PFSK-1 (cell line): ENCODE data around the gene TREX2.

Experiments used
- FOXP2 ChIP-seq: optimal IDR thresholded peaks from 2 replicates; pipeline ENCODE3; 2011; ENCODE audit warnings: borderline replicate concordance, control low read depth, inconsistent platforms; ENCODE audit not compliant: insufficient read depth; ENCODE audit errors: extremely low read length, extremely low read depth
- POLR2AphosphoS5 ChIP-seq: IDR thresholded peaks from 2 replicates; pipeline ENCODE4 v1.6.1; 2012; ENCODE audit warnings: low read depth, mild to moderate bottlenecking, control low read depth, low read length, moderate library complexity
- SIN3A ChIP-seq: IDR thresholded peaks from 2 replicates; pipeline ENCODE4 v1.6.1; 2012; ENCODE audit warnings: mild to moderate bottlenecking, low read length, moderate library complexity, borderline replicate concordance; ENCODE audit not compliant: insufficient read depth
- TAF1 ChIP-seq: IDR thresholded peaks from 2 replicates; pipeline ENCODE4 v1.6.1; 2012; ENCODE audit warnings: low read length, control low read depth, borderline replicate concordance; ENCODE audit not compliant: insufficient read depth
- TF ChIP-seq, protein P1 (sequence below), 2 experiments: IDR thresholded peaks; 2 replicates each; pipeline versions ENCODE4 v1.6.1 to v1.8.0; 2011 to 2012; ENCODE audit warnings: low read depth in 2 of 2, low read length in 2 of 2, control low read depth in 1 of 2, inconsistent platforms in 1 of 2, mild to moderate bottlenecking in 1 of 2, moderate library complexity in 1 of 2; ENCODE audit not compliant: insufficient read depth in 1 of 2

TREX2 gene

GRCh38 chrX:153493085-153493484 is 47.2 kb upstream of the TREX2 start:
- TF ChIP-seq POLR2AphosphoS5: no peak
- no peak for TF ChIP-seq SIN3A
- TF ChIP-seq FOXP2: no peak
- TF ChIP-seq, protein P1, sequence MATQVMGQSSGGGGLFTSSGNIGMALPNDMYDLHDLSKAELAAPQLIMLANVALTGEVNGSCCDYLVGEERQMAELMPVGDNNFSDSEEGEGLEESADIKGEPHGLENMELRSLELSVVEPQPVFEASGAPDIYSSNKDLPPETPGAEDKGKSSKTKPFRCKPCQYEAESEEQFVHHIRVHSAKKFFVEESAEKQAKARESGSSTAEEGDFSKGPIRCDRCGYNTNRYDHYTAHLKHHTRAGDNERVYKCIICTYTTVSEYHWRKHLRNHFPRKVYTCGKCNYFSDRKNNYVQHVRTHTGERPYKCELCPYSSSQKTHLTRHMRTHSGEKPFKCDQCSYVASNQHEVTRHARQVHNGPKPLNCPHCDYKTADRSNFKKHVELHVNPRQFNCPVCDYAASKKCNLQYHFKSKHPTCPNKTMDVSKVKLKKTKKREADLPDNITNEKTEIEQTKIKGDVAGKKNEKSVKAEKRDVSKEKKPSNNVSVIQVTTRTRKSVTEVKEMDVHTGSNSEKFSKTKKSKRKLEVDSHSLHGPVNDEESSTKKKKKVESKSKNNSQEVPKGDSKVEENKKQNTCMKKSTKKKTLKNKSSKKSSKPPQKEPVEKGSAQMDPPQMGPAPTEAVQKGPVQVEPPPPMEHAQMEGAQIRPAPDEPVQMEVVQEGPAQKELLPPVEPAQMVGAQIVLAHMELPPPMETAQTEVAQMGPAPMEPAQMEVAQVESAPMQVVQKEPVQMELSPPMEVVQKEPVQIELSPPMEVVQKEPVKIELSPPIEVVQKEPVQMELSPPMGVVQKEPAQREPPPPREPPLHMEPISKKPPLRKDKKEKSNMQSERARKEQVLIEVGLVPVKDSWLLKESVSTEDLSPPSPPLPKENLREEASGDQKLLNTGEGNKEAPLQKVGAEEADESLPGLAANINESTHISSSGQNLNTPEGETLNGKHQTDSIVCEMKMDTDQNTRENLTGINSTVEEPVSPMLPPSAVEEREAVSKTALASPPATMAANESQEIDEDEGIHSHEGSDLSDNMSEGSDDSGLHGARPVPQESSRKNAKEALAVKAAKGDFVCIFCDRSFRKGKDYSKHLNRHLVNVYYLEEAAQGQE (IDR thresholded peaks at IDR 0.05; ENCODE audit: insufficient read depth in 1 of 2, low read depth in 2 of 2, low read length in 2 of 2): no peak
- TF ChIP-seq TAF1: no peak

DNA sequence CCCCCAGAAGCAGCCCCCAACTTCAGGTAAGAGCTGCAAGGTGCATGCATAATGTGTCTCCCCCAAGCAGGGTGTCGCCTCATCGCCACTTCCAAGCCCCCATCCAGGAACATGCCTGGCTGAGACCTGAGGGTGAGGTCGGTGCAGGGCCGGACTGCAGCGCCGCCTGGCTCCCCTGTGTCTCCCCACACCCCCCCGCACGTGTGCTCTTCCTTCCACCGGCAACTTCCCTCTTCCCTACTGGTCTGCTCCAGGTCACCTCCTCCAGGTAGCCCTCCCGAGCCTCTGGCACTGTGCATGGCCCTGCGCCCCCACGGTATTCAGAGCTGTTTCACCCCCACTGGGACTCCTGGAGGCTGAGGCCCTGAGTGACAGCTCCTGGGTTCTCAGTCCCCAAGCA is 46.7 kb upstream of the TREX2 start:
- TF ChIP-seq TAF1 (no peak), SIN3A (no peak), FOXP2 (no peak), POLR2AphosphoS5 (no peak)
- TF ChIP-seq, protein P1 (IDR thresholded peaks at IDR 0.05; ENCODE audit: insufficient read depth in 1 of 2, low read depth in 2 of 2, low read length in 2 of 2): no peak

DNA sequence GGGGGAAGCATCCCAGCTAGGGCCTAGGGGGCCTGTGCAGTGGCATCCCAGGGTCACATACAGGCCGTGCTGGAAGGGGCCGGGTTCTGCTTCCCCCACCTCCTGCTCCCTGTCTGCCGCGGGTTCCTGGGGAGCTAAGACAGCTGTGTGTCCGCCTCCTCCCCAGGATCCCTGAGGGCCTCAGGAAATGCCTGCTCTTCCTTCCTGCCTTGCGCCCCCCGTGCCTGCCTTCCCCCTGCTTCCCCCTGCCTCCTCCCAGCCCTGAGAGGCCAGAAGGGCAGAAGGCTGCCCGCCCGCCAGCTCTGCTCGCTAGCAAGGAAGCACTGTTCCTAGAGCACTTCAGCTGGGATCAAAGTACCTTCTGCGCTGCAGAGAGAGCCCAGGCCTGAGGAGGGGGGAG is 46.1 kb upstream of the TREX2 start:
- no peak for TF ChIP-seq FOXP2
- TF ChIP-seq SIN3A: no peak
- TF ChIP-seq, protein P1 (IDR thresholded peaks at IDR 0.05; ENCODE audit: insufficient read depth in 1 of 2, low read depth in 2 of 2, low read length in 2 of 2): no peak
- no peak for TF ChIP-seq TAF1
- TF ChIP-seq POLR2AphosphoS5: no peak

DNA sequence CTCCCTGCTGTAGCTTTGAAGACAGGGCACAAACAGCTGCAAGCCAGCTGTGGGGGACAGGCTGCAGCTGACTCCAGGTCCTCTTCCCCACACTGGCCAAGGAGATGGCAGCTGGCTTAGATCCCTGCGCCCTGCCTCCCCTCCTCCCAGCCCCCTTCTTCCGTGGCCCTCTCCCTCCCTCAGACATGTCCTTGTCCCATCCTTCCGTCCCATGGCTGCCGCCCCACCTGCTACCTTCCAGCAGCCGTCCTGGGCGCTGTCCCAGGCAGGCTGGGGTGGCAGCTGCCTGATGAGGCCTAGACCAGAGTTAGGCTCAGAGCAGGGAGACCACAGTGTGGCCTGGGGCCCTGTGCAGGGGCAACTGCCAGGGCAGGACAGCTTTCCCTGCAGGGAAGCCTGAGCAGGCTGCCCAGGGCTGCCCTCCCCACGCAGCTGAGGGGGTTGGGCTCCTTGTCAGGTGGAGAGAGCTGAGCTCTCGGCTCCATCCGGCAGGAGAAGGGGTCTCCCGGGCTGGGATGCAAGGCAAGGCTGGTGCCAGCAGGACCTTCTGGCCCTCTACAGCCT is 45.6 kb upstream of the TREX2 start:
- TF ChIP-seq, protein P1 (IDR thresholded peaks at IDR 0.05; ENCODE audit: insufficient read depth in 1 of 2, low read depth in 2 of 2, low read length in 2 of 2): no peak
- TF ChIP-seq POLR2AphosphoS5 (no peak), FOXP2 (no peak), SIN3A (no peak), TAF1 (no peak)

DNA sequence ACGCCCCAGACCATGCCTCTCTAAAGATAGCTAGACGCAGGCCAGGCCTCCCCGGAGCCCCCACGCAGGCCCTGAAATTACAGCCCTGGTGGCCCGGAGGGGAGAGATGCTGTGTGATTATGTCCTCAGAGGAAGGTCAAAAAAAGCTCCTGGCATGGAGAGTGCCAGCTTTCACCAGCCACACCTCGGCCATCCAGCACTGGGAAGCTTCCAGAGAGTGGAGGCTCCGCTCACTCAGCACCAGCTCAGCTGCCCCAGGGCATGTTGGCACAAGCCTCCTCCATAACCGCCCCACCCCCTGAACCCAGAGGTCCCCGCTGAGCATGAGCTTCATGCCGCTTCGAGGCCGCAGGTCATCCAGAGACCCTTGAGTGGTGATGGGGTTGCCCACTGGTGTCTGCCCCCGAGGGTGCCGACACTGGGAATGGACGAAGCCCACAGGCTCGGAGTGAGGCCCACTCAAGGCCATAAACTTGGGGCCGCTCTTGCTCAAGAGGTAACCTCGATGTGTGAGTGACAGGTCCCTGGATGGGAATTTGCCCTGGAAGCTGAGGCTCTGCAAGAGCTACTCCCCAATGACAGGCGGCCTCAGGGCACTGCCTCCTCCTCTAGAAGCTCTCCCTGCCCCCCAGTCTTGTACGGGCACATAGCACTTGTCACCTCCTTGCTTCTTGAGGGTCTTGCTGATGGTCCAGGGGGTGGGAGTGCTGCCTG is 44.5 kb upstream of the TREX2 start:
- TF ChIP-seq FOXP2: no peak
- TF ChIP-seq POLR2AphosphoS5: no peak
- TF ChIP-seq, protein P1 (IDR thresholded peaks at IDR 0.05; ENCODE audit: insufficient read depth in 1 of 2, low read depth in 2 of 2, low read length in 2 of 2): no peak
- no peak for TF ChIP-seq SIN3A
- no peak for TF ChIP-seq TAF1
